ENCODE data around the gene SLC12A9.

The SLC12A9 gene

DNA sequence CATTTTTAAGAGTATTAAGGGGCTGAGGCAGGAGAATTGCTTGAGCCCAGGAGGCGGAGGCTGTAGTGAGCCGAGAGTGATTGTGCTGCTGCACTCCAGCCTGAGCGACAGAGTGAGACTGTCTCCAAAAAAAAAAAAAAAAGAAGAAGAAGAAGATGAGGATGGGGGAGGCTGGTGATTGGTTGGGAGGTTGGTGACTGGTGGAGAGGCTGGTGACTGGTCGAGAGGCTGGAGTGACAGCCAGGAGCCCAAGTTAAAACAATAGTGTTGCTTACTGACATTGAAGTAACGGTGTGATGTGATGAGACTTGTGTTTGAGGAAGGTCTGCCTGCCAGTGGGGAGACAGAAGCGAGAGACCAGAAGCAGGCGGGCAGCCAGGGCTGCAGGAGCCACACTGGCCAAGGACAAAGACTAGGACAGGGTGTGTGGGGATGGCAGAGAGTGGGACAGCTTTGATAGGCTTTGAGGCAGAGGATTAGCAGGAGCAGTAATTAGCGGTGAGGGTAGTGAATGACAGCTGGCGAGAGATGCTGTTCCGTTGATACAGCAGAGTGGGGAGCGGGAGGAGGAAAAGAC lies 27.3 kb downstream of the SLC12A9 start:
- TF ChIP-seq, protein P1, sequence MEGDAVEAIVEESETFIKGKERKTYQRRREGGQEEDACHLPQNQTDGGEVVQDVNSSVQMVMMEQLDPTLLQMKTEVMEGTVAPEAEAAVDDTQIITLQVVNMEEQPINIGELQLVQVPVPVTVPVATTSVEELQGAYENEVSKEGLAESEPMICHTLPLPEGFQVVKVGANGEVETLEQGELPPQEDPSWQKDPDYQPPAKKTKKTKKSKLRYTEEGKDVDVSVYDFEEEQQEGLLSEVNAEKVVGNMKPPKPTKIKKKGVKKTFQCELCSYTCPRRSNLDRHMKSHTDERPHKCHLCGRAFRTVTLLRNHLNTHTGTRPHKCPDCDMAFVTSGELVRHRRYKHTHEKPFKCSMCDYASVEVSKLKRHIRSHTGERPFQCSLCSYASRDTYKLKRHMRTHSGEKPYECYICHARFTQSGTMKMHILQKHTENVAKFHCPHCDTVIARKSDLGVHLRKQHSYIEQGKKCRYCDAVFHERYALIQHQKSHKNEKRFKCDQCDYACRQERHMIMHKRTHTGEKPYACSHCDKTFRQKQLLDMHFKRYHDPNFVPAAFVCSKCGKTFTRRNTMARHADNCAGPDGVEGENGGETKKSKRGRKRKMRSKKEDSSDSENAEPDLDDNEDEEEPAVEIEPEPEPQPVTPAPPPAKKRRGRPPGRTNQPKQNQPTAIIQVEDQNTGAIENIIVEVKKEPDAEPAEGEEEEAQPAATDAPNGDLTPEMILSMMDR (IDR thresholded peaks at IDR 0.05; ENCODE audit: insufficient read depth, missing control alignments): no peak
- FAIRE-seq (peak; percentile 85), DNase-seq (ENCODE audit: insufficient read length, low spot score) (peak; percentile 96)

DNA sequence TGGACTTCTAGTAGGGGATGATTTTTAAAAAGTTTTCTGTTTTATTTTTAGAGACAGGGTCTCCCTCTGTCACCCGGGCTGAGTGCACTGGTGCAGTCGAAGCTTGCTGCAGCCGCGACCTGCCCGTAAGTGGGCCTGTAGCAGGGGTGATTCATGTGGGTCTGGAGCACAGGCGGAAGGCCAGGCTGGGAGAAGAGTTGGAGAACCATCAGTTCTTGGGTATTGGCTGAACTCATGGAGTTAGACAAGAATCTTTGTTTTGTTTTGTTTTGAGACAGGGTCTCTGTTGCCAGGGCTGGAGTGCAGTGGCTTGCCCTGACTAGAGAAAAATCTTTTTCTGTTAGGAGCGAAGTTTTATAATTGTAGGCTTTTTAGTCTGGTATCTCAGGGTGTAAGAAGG lies 28.1 kb downstream of the SLC12A9 start:
- FAIRE-seq (no peak), DNase-seq (ENCODE audit: insufficient read length, low spot score) (no peak)
- TF ChIP-seq, protein P1 (IDR thresholded peaks at IDR 0.05; ENCODE audit: insufficient read depth, missing control alignments): no peak

DNA sequence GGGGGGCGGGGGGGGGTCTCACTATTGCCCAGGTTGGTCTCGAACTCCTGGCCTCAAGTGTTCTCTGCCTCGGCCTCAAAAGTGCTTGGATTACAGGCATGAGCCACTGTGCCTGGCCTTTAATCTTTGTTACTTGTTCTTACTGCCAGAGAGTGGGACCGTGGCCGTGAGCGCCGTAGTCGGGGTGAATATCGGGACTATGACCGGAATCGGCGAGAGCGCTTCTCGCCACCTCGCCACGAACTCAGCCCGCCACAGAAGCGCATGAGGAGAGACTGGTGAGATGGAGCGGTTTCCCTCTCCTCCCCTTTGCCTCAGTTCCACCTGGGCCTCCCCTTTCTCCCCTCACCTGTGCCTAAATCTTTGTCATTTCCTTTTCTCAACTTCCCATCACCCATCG lies 28.6 kb downstream of the SLC12A9 start:
- TF ChIP-seq, protein P1 (IDR thresholded peaks at IDR 0.05; ENCODE audit: insufficient read depth, missing control alignments): no peak
- FAIRE-seq: no peak
- DNase-seq (ENCODE audit: insufficient read length, low spot score): no peak

DNA sequence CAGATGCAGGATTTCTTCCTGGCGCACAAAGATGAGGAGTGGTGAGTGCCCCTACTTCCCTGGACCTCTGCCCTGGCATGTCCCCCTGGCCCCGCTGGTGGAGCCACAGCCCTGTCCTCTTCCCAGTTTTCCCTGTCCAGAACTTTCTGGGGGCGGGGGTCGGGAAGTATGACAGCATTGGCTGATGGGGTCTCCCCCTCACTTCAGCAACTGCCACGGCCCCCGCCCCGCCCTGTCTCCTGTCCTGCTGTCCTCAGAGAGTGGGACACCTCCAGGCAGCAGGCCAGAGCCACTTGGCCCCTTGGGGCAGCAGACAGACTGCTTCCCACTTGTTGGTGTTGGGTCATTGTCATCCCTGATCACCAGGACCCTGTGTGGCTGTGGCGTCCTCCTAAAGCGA lies 29.7 kb downstream of the SLC12A9 start:
- DNase-seq (ENCODE audit: insufficient read length, low spot score) (no peak), FAIRE-seq (no peak)
- TF ChIP-seq, protein P1 (IDR thresholded peaks at IDR 0.05; ENCODE audit: insufficient read depth, missing control alignments): no peak

DNA sequence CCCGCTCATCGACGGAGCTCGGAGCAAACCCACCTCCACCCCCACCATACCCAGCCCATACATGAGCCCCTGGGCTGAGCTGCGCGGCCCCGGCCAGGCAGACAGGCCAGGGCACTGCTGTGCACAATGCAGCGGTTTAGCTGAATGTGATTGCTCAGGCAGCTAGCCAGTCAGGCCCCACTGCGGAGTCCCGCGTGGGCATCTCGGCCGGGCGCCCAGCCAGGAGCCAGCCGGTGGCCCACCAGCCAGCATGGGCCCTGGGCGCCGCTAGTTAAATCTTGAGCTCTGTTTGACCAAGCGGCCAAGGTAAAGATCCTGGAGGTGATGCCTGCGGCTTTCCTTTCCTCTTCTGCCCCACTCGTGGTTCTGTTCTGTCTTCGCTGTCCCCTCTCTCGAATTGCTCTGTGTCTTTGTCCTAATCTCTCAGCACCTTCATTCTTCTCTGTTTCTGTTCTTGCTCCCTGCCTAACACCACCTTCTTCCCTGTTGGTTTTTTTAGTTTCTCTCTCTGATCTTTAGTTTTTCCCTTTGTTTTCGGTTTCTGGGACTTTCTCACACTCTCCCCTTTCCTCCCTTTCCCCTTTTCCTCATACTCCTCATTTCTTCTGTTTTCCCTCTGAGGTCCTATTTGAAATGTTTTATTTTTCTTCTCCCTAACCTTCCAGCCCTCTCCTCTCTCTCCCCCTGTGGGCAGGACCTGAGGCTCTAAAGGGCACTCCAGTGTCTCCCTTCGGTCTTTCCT lies 30.4 kb downstream of the SLC12A9 start:
- TF ChIP-seq, protein P1 (IDR thresholded peaks at IDR 0.05; ENCODE audit: insufficient read depth, missing control alignments): no peak
- FAIRE-seq (no peak), DNase-seq (ENCODE audit: insufficient read length, low spot score) (no peak)

DNA sequence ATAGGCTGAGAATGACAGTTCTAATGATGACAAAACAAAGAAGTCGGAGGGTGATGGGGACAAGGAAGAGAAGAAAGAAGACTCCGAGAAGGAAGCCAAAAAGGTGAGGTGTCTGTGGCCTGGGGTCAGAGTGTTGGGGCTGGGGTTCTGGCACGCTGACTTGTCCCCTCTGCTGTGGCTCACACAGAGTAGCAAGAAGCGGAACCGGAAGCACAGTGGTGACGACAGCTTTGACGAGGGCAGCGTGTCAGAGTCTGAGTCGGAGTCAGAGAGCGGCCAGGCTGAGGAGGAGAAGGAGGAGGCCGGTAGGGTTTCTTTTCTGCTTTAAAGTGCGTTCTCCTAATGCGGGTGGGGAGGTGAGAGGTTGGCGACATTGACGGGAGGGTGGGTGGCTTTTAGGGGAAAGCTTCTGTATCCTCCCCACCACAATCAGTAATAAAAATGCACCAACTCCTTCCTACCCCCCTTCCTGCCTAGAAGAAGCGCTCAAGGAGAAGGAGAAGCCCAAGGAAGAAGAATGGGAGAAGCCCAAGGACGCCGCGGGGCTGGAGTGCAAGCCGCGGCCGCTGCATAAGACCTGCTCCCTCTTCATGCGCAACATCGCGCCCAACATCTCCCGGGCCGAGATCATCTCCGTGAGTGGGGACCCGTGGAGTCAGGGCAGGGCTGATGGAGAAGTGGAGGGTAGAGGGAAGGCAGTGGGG lies 32.4 kb downstream of the SLC12A9 start:
- TF ChIP-seq, protein P1 (IDR thresholded peaks at IDR 0.05; ENCODE audit: insufficient read depth, missing control alignments): no peak

More for the DNA sequence above, 32.4 kb downstream of the SLC12A9 start:
- DNase-seq (ENCODE audit: insufficient read length, low spot score): no peak
- FAIRE-seq: no peak
